HT-29 (cell line): Measurements from ENCODE around the gene SERPINA4. TPM values are rescaled to one million over a fixed set of nuclear protein-coding genes. Genes with fewer than 3 reads are reported as not detected.

Experiments used
- DNase-seq: peaks from one replicate; pipeline ENCODE4 v3.0.0-alpha.2; 2015; ENCODE audit warnings: low spot score
- total RNA-seq: library from RNA; depleted of rRNA; stranded (reverse); fragments of >200 nt; shearing (Covaris generic); gene quantifications from 2 replicates; pipeline ENCODE4 v1.2.3, GENCODE V29; 2014

SERPINA4 gene
- total RNA-seq, 1 experiment from 2014 or later, result 1.8 TPM

GRCh38 chr14:94542811-94543440, 18.3 kb upstream of the SERPINA4 start:
- no peak for DNase-seq

- DNase-seq, result no peak
Observed at GRCh38 chr14:94543449-94544124, 17.7 kb upstream of the SERPINA4 start.

DNA sequence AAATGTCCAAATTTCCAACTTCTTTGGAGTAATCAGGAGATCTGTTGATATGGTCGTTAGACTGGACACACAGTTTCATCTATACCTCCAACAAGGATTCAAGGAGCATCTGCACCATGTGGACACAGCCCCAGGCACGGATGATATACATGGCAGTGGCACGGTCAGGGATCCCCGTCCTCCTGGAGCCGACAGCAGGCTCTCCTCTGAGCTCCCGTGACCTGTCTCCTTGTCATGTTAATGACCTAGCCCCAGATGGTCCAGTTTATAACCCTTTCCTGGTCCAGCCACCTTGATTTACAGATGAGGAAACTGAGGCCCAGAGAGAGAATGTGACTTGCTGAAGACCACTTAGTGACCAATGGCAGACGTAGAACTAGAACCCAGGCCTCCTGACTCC, 16.5 kb upstream of the SERPINA4 start:
- DNase-seq, result no peak

- no peak for DNase-seq
Observed at GRCh38 chr14:94545131-94545841, 16.0 kb upstream of the SERPINA4 start.

DNA sequence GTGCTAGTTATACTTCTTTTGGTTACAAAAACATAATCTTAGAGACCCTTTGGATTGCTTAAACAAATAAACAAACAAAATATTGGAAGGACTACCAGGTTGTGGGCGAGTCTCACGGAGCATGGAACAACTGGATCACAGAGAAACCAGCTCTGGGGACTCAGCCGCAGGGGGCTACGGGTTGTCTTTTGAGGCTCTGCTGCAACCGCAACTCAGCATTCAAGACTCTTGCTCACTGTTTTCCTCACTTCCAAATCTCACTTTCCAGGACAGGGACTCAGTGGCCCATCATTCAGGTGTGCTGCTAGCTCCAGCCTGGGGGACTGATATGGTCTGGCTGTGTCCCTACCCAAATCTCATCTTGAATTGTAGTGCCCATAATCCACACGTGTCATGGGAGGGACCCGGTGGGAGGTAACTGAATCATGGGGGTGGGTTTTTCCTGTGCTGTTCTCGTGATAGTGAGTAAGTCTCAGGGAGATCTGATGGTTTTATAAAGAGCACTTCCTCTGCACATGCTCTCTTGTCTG, 14.0 kb upstream of the SERPINA4 start:
- DNase-seq, result no peak

- DNase-seq, result no peak
Observed at GRCh38 chr14:94547726-94548125, 13.5 kb upstream of the SERPINA4 start.

GRCh38 chr14:94548131-94548998, 12.9 kb upstream of the SERPINA4 start:
- DNase-seq, result no peak

GRCh38 chr14:94548999-94549985, 11.9 kb upstream of the SERPINA4 start:
- peak; percentile 46 for DNase-seq

GRCh38 chr14:94550041-94550440, 11.2 kb upstream of the SERPINA4 start:
- no peak for DNase-seq

GRCh38 chr14:94555991-94556390, 5.3 kb upstream of the SERPINA4 start:
- DNase-seq, result no peak

- no peak for DNase-seq
Observed at GRCh38 chr14:94557327-94557726, 3.9 kb upstream of the SERPINA4 start.

GRCh38 chr14:94558842-94559241, 2.4 kb upstream of the SERPINA4 start:
- no peak for DNase-seq

DNA sequence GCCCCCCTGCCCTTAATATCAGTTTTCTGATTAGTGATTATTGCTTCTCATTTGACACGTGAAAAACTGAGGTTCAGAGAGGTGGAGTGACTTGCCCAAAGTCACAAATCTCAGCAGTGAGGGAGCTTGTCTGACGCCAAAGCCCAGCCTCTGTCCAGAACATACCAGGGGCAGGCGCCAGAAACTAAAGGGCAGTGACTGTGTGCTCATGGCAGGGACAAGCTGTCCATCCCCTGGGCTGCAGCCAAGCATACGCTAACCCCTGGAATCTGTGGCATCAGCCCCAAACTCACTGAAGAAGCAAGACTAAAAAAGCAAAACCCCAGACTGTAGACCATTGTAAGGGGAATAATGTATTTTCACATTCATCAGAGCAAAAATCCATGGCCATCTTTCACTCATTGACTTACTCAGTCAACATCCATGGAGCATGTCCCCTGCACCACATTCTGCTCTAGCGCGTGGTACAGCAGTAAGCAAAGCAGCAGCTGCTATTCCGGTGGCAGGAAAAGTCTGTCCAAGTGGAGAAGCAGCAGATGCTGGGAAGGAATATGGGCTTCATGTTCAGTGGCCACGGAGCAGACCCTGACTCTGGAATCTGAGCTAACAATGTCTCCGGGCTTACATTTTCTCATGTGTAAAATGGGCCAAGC, 1.5 kb upstream of the SERPINA4 start:
- no peak for DNase-seq

DNA sequence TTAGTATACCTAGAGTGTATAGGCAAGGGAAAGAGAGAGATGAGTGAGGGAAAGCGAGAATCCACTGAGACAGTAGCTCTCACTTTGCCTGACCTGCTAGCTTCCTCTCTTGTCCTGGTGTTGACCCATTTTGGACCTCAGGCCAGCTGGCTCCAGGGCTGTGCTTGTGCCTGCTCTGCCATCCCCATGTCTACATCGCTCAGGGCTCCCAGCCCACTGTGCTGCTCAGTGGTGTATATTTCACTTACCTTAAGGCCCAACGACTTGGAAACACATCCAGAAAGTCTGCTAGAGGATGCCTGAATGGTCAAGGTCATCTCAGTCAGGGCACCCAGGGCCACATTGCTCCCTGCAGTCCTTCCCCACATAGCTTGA, 964 bp upstream of the SERPINA4 start:
- DNase-seq, result no peak

- no peak for DNase-seq
Observed at GRCh38 chr14:94561656-94562010, 391 bp downstream of the SERPINA4 start.

- no peak for DNase-seq
Observed at GRCh38 chr14:94562022-94562421, 780 bp downstream of the SERPINA4 start.

GRCh38 chr14:94562941-94563883, 2.0 kb downstream of the SERPINA4 start:
- DNase-seq, result no peak

DNA sequence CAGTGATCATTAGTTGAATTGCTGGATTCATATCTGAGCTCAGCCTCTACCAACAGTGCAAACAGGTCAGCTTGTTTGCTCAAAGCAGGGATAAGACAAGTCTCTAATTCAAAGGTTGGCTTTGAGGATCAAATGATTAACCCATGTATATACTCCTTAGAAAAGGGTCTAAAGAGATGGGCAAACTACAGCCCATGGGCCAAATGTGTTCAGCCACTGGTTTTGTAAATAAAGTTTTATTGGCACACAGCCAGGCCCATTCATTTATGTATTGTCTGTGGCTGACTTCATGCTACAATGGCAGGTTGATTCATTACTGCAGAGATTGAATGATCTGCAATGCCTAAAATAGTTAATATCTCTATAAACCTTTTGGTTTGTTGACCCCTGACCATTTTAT, 3.1 kb downstream of the SERPINA4 start:
- no peak for DNase-seq

DNA sequence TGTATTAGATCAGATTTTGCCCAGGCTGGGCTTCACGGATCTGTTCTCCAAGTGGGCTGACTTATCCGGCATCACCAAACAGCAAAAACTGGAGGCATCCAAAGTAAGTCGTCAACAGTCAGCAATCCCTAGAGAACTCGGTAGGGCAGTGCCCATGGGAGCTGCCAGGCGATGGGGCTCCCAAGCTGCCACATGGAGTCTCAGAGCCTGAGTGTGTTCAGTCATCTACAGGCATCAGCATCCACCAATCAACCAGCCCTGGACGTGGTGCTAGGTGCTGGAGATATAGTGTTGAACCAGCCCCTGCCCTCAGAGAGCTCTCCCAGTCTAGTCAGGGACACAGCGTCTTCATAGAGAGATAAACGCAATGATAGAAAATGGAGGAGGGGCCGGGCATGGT, 6.9 kb downstream of the SERPINA4 start:
- DNase-seq, result no peak
